Neural cell (in vitro differentiated cells): Measurements from ENCODE around the gene GLIS2. TPM values are rescaled to one million over a fixed set of nuclear protein-coding genes. Genes with fewer than 3 reads are reported as not detected.

ENCODE experiments used
- H2AFZ ChIP-seq: fragments of 200-600, 300-800 bp; sonication (generic), shearing (Covaris generic); 2 replicates; pipeline ENCODE4 v1.6.0; 2014; ENCODE audit warnings: low read depth, mild to moderate bottlenecking, antibody characterized with exemption, low read length, moderate library complexity
- H3F3A ChIP-seq: fragments of 200-600 bp; shearing (Covaris generic); 2 replicates; pipeline ENCODE4 v1.6.1; 2016; ENCODE audit warnings: mild to moderate bottlenecking, moderate library complexity, mixed read lengths, antibody characterized with exemption, low read length; ENCODE audit not compliant: insufficient read depth, poor library complexity, severe bottlenecking
- H3K27ac ChIP-seq: fragments of 200-600, 300-800 bp; sonication (generic), shearing (Covaris generic); 2 replicates; pipeline ENCODE4 v1.5.1; 2014; ENCODE audit warnings: mild to moderate bottlenecking, low read length, moderate library complexity
- H3K27me3 ChIP-seq: fragments of 300-800, 200-600 bp; sonication (generic), shearing (Covaris generic); 2 replicates; pipeline ENCODE4 v1.6.0; 2014; ENCODE audit warnings: mild to moderate bottlenecking, low read depth, low read length, moderate library complexity; ENCODE audit not compliant: insufficient read depth
- H3K36me3 ChIP-seq: fragments of 300-800, 200-600 bp; sonication (generic), shearing (Covaris generic); 2 replicates; pipeline ENCODE4 v1.5.1; 2014; ENCODE audit warnings: mild to moderate bottlenecking, antibody characterized with exemption, low read length, moderate library complexity; ENCODE audit not compliant: insufficient read depth
- H3K4me2 ChIP-seq: fragments of 300-800, 200-600 bp; sonication (generic), shearing (Covaris generic); 2 replicates; pipeline ENCODE4 v1.6.0; 2014; ENCODE audit warnings: mild to moderate bottlenecking, low read length
- H3K4me3 ChIP-seq: fragments of 300-800, 200-600 bp; sonication (generic), shearing (Covaris generic); 2 replicates; pipeline ENCODE4 v1.5.1; 2014; ENCODE audit warnings: mild to moderate bottlenecking, low read length, moderate library complexity
- H3K79me2 ChIP-seq: fragments of 200-600 bp; shearing (Covaris generic); replicated peaks from 2 replicates; pipeline ENCODE4 v1.6.0; 2014; ENCODE audit warnings: mild to moderate bottlenecking, low read length, moderate library complexity; ENCODE audit not compliant: insufficient read depth
- H3K9ac ChIP-seq: fragments of 300-800, 200-600 bp; sonication (generic), shearing (Covaris generic); 2 replicates; pipeline ENCODE4 v1.6.1; 2016; ENCODE audit warnings: mild to moderate bottlenecking, low read length, mixed read lengths
- H3K9me2 ChIP-seq: fragments of 200-600 bp; shearing (Covaris generic); 2 replicates; pipeline ENCODE4 v1.6.1; 2016; ENCODE audit warnings: mild to moderate bottlenecking, low read length, mixed read lengths; ENCODE audit not compliant: insufficient read depth
- H3K9me3 ChIP-seq: fragments of 200-600, 300-800 bp; sonication (generic), shearing (Covaris generic); 2 replicates; pipeline ENCODE4 v1.6.1; 2016; ENCODE audit warnings: mild to moderate bottlenecking, mixed run types, low read length, moderate library complexity, mixed read lengths
- H4K20me1 ChIP-seq: fragments of 200-600 bp; shearing (Covaris generic); 2 replicates; pipeline ENCODE4 v1.6.1; 2016; ENCODE audit warnings: mild to moderate bottlenecking, mixed run types; ENCODE audit not compliant: insufficient read depth
- CTCF ChIP-seq: fragments of 450-650 bp; IDR thresholded peaks from 2 replicates; pipeline ENCODE4 v1.5.1; 2014; ENCODE audit warnings: antibody characterized with exemption, mild to moderate bottlenecking, moderate library complexity; ENCODE audit not compliant: poor library complexity, severe bottlenecking
- EP300 ChIP-seq: fragments of 450-650 bp; conservative IDR thresholded peaks from 2 replicates; pipeline ENCODE4 v1.6.1; 2014; ENCODE audit warnings: antibody characterized with exemption, mild to moderate bottlenecking, moderate library complexity; ENCODE audit not compliant: poor library complexity, severe bottlenecking
- EZH2 ChIP-seq: fragments of 200-600, 300-800 bp; shearing (Covaris generic), sonication (generic); IDR thresholded peaks from 2 replicates; pipeline ENCODE4 v1.6.1; 2014; ENCODE audit warnings: antibody characterized with exemption, low read length, borderline replicate concordance, mild to moderate bottlenecking; ENCODE audit not compliant: insufficient read depth, poor library complexity, severe bottlenecking
- MXI1 ChIP-seq: fragments of 450-650 bp; conservative IDR thresholded peaks from 2 replicates; pipeline ENCODE4 v1.6.1; 2014; ENCODE audit warnings: antibody characterized with exemption, mild to moderate bottlenecking; ENCODE audit not compliant: poor library complexity, severe bottlenecking
- POLR2AphosphoS5 ChIP-seq: IDR thresholded peaks from 2 replicates; pipeline ENCODE4 v1.6.1; 2012
- RAD21 ChIP-seq: fragments of 450-650 bp; conservative IDR thresholded peaks from 2 replicates; pipeline ENCODE4 v1.6.1; 2014; ENCODE audit warnings: antibody characterized with exemption, mild to moderate bottlenecking, moderate library complexity
- REST ChIP-seq: IDR thresholded peaks from 2 replicates; pipeline ENCODE4 v1.6.1; 2012; ENCODE audit warnings: borderline replicate concordance
- SMC3 ChIP-seq: fragments of 450-650 bp; conservative IDR thresholded peaks from 2 replicates; pipeline ENCODE4 v1.6.1; 2014; ENCODE audit warnings: antibody characterized with exemption, mild to moderate bottlenecking, moderate library complexity; ENCODE audit not compliant: poor library complexity
- TAF1 ChIP-seq: IDR thresholded peaks from 2 replicates; pipeline ENCODE4 v1.6.1; 2012; ENCODE audit warnings: low read depth
- polyA plus RNA-seq: library from polyadenylated mRNA; depleted of rRNA; stranded (reverse); fragments of >200 nt; gene quantifications from 2 replicates; pipeline ENCODE4 v1.2.3, GENCODE V29; 2014

GLIS2 gene
- polyA plus RNA-seq, 1 donor from 2014 or later: 2.6 TPM

GRCh38 chr16:4332083-4332482 lies 16.2 kb downstream of the GLIS2 start:
- Histone ChIP-seq H3K9me3 (no peaks in the 10 kb centered on the region), H3K79me2 (peaks cover 30% of the 10 kb centered on the region), H3K4me2 (no peak overlapping the region), H3K9ac (no peak overlapping the region), H3K27me3 (no peaks in the 10 kb centered on the region), H3F3A (no peaks in the 10 kb centered on the region), H3K9me2 (no peaks in the 10 kb centered on the region), H3K4me3 (no peak overlapping the region), H3K27ac (no peak overlapping the region), H2AFZ (no peak overlapping the region), H3K36me3 (no peaks in the 10 kb centered on the region), H4K20me1 (no peaks in the 10 kb centered on the region)
- TF ChIP-seq EZH2 (no peak), SMC3 (no peak), MXI1 (no peak), EP300 (no peak), POLR2AphosphoS5 (no peak), CTCF (no peak), RAD21 (no peak), REST (no peak), TAF1 (no peak)

- no peak overlapping the region for H3K9ac ChIP-seq
- no peaks in the 10 kb centered on the region for H4K20me1 ChIP-seq
- no peak for TF ChIP-seq CTCF
- no peak for TF ChIP-seq MXI1
- TF ChIP-seq POLR2AphosphoS5: no peak
- no peak for TF ChIP-seq RAD21
- TF ChIP-seq REST: no peak
- TF ChIP-seq EP300: no peak
- no peak for TF ChIP-seq TAF1
- TF ChIP-seq SMC3: no peak
- no peak for TF ChIP-seq EZH2
- H3K36me3 ChIP-seq: no peaks in the 10 kb centered on the region
- no peaks in the 10 kb centered on the region for H3K9me2 ChIP-seq
- no peaks in the 10 kb centered on the region for H3K9me3 ChIP-seq
- no peak overlapping the region for H3K4me3 ChIP-seq
- no peaks in the 10 kb centered on the region for H3K27me3 ChIP-seq
- no peak overlapping the region for H3K4me2 ChIP-seq
- no peak overlapping the region for H3K27ac ChIP-seq
- H3K79me2 ChIP-seq: peaks cover 27% of the 10 kb centered on the region
- no peak overlapping the region for H2AFZ ChIP-seq
- H3F3A ChIP-seq: no peaks in the 10 kb centered on the region
Observed at GRCh38 chr16:4332623-4333307, 16.9 kb downstream of the GLIS2 start.
